PC-3 (cell line): ENCODE data around the gene MATN1.

Experiments
- CTCF ChIP-seq: fragments of 300-600 bp; sonication (generic); conservative IDR thresholded peaks from 2 replicates; pipeline ENCODE4 v1.5.1; 2017; ENCODE audit warnings: antibody characterized with exemption, low read depth, mild to moderate bottlenecking, low read length
- EZH2 ChIP-seq: fragments of 300-600 bp; sonication (generic); IDR thresholded peaks from one replicate; pipeline ENCODE4 v1.6.1; 2017; ENCODE audit warnings: antibody characterized with exemption, mild to moderate bottlenecking, low read length; ENCODE audit not compliant: unreplicated experiment

- no peak for TF ChIP-seq CTCF
- no peak for TF ChIP-seq EZH2
Observed at GRCh38 chr1:30685796-30686165, 37.6 kb downstream of the MATN1 start.
